H1 (cell line): Measurements from ENCODE around the gene DZIP1L. TPM values are rescaled to one million over a fixed set of nuclear protein-coding genes. Genes with fewer than 3 reads are reported as not detected.

Experiments
- CBX5 ChIP-seq: fragments of 300-800, 300-1000 bp; sonication (generic); IDR thresholded peaks from 2 replicates; pipeline ENCODE4 v1.7.1; 2016; ENCODE audit warnings: antibody characterized with exemption, low read length, low read depth
- CTBP2 ChIP-seq: IDR thresholded peaks from 2 replicates; pipeline ENCODE4 v1.7.0; 2011; ENCODE audit warnings: borderline replicate concordance, mild to moderate bottlenecking, moderate library complexity, mixed read lengths, low read length; ENCODE audit not compliant: insufficient read depth, insufficient read length
- GTF2F1 ChIP-seq: IDR thresholded peaks from 2 replicates; pipeline ENCODE4 v1.6.1; 2012; ENCODE audit warnings: low read depth, low read length, improper control_type of control experiment, borderline replicate concordance
- POLR2A ChIP-seq, 2 experiments: IDR thresholded peaks; 1 replicate in 1 of 2; 2 replicates in 1 of 2; pipeline ENCODE4 v1.6.1; 2011; ENCODE audit warnings: low read depth in 2 of 2, low read length in 2 of 2, mild to moderate bottlenecking in 2 of 2; ENCODE audit errors: control extremely low read depth in 1 of 2
- POLR2AphosphoS5 ChIP-seq: IDR thresholded peaks from 2 replicates; pipeline ENCODE4 v1.6.1; 2011; ENCODE audit warnings: low read depth, low read length
- RAD21 ChIP-seq, 2 experiments: IDR thresholded peaks in 1 of 2; conservative IDR thresholded peaks in 1 of 2; 2 replicates each; pipeline ENCODE4 v1.6.1; 2011; ENCODE audit warnings: low read depth in 2 of 2, low read length in 2 of 2, improper control_type of control experiment in 1 of 2, inconsistent platforms in 1 of 2, mild to moderate bottlenecking in 1 of 2, moderate library complexity in 1 of 2
- RBBP5 ChIP-seq: IDR thresholded peaks from 2 replicates; pipeline ENCODE4 v1.7.1; 2012; ENCODE audit warnings: low read depth, mild to moderate bottlenecking, inconsistent platforms, low read length, moderate library complexity, borderline replicate concordance
- RNF2 ChIP-seq: fragments of 200-900, 300-1000 bp; sonication (generic); IDR thresholded peaks from 2 replicates; pipeline ENCODE4 v1.7.1; 2016; ENCODE audit warnings: borderline replicate concordance, low read depth, mild to moderate bottlenecking, antibody characterized with exemption, low read length; ENCODE audit not compliant: poor library complexity, severe bottlenecking; ENCODE audit errors: missing control alignments
- SP1 ChIP-seq: IDR thresholded peaks from 2 replicates; pipeline ENCODE4 v1.6.1; 2011; ENCODE audit warnings: low read depth, low read length
- SUZ12 ChIP-seq: fragments of 200-600 bp; sonication (generic); IDR thresholded peaks from 2 replicates; pipeline ENCODE4 v1.6.1; 2012; ENCODE audit warnings: mild to moderate bottlenecking, inconsistent platforms, low read length, moderate library complexity, mixed read lengths
- polyA plus RNA-seq, 7 experiments: library from polyadenylated mRNA; depleted of rRNA in 3 of 7; stranded (reverse) in 5 of 7; unstranded in 2 of 7; fragments of >200 nt in 5 of 7; fragments of 200-250 nt in 2 of 7; gene quantifications; 1 replicate in 5 of 7; 2 replicates in 1 of 7; 4 replicates in 1 of 7; pipeline versions ENCODE4 v1.2.1 to v1.2.3, GENCODE V29; 2011 to 2013; ENCODE audit warnings: missing spikeins in 2 of 7, mixed read lengths in 2 of 7
- total RNA-seq: library from RNA; stranded (reverse); fragmentation: NEBNext Ultra II Directional; extraction: Animal tissue kit (Norgen Biotek cat#: 25700); gene quantifications from 2 replicates; pipeline ENCODE4 v1.2.1, GENCODE V29; 2021
- TF ChIP-seq, protein P1 (sequence below), 3 experiments: IDR thresholded peaks; 1 replicate in 2 of 3; 2 replicates in 1 of 3; pipeline versions ENCODE4 v1.5.1 to v1.6.1; 2011; ENCODE audit warnings: low read length in 3 of 3, mild to moderate bottlenecking in 3 of 3, inconsistent platforms in 2 of 3, low read depth in 1 of 3, moderate library complexity in 1 of 3; ENCODE audit not compliant: insufficient read depth in 1 of 3; ENCODE audit errors: control extremely low read depth in 1 of 3

DZIP1L gene
- total and polyA plus RNA-seq, 2 of the 8 experiments (the other 6 are each of a cell fraction or from before 2014, with no cell fraction given), result 6.5 to 8.3 TPM

DNA sequence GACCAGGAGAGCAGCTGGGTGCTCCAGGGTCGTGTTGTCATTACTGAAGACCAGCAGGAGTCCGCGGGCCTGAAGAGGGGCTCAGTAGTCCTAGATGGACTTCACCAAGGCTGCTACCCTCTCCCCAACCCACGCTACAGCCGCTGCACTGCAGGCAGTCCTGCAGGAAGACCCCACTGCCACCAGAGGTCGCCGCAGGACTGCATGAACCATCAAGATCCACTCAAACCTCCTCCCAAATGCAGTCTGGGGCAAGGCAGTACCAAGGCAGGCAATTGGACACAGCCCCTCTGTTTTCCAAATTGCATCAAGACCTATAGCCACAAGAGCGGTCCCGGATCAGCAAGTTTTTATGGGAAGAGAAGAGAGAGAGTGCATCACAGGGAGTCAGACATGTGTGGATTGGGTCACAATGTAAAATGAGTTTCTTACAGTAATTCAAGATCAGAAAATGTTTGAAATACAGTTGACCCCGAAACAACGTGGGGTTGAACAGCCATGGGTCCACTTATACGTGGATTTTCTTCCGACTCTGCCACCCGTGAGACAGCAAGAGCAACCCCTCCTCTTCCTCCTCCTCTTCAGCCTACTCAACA is 46.7 kb downstream of the DZIP1L start (continued):
- TF ChIP-seq, protein P1, sequence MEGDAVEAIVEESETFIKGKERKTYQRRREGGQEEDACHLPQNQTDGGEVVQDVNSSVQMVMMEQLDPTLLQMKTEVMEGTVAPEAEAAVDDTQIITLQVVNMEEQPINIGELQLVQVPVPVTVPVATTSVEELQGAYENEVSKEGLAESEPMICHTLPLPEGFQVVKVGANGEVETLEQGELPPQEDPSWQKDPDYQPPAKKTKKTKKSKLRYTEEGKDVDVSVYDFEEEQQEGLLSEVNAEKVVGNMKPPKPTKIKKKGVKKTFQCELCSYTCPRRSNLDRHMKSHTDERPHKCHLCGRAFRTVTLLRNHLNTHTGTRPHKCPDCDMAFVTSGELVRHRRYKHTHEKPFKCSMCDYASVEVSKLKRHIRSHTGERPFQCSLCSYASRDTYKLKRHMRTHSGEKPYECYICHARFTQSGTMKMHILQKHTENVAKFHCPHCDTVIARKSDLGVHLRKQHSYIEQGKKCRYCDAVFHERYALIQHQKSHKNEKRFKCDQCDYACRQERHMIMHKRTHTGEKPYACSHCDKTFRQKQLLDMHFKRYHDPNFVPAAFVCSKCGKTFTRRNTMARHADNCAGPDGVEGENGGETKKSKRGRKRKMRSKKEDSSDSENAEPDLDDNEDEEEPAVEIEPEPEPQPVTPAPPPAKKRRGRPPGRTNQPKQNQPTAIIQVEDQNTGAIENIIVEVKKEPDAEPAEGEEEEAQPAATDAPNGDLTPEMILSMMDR (IDR thresholded peaks at IDR 0.05; ENCODE audit: control extremely low read depth in 1 of 3, insufficient read depth in 1 of 3, low read depth in 1 of 3, low read length in 3 of 3), result peak; percentile 97 to 100 (median 99)
- no peak for TF ChIP-seq SP1
- no peak for TF ChIP-seq POLR2AphosphoS5
- no peak for TF ChIP-seq CBX5
- TF ChIP-seq RAD21 (IDR thresholded peaks at IDR 0.05 in 1 of 2, conservative IDR thresholded peaks at IDR 0.05 in 1 of 2; ENCODE audit: low read depth in 2 of 2, low read length in 2 of 2), result peak; percentile 99 to 100
- TF ChIP-seq GTF2F1, result no peak
- TF ChIP-seq SUZ12, result no peak
- no peak for TF ChIP-seq CTBP2
- no peak for TF ChIP-seq RBBP5
- TF ChIP-seq POLR2A (IDR thresholded peaks at IDR 0.05; ENCODE audit: control extremely low read depth in 1 of 2, low read depth in 2 of 2, low read length in 2 of 2), result no peak
- TF ChIP-seq RNF2, result no peak
